AG09309 (cell line): Measurements from ENCODE around the gene ANTXR2.

Experiments used
- DNase-seq: peaks from one replicate; pipeline ENCODE4 v3.0.0-alpha.2; 2010; ENCODE audit warnings: low read depth
- H3K4me3 ChIP-seq: 2 replicates; pipeline ENCODE4 v1.5.1; 2011; ENCODE audit warnings: mild to moderate bottlenecking, low read depth, low read length, moderate library complexity; ENCODE audit not compliant: control insufficient read depth
- CTCF ChIP-seq: IDR thresholded peaks from 2 replicates; pipeline ENCODE4 v1.5.1; 2011; ENCODE audit warnings: mild to moderate bottlenecking, low read depth, low read length, inconsistent platforms; ENCODE audit not compliant: insufficient read depth, control insufficient read depth; ENCODE audit errors: missing control alignments

ANTXR2 gene

GRCh38 chr4:80009806-80010205 is 63.2 kb downstream of the ANTXR2 start:
- TF ChIP-seq CTCF: no peak
- DNase-seq: no peak
- no peak overlapping the region for H3K4me3 ChIP-seq

- no peak overlapping the region for H3K4me3 ChIP-seq
- TF ChIP-seq CTCF: no peak
- no peak for DNase-seq
Measured at GRCh38 chr4:80008971-80009370, 64.1 kb downstream of the ANTXR2 start.

- H3K4me3 ChIP-seq: no peak overlapping the region
- TF ChIP-seq CTCF: no peak
- DNase-seq: no peak
Measured at GRCh38 chr4:80008351-80008750, 64.7 kb downstream of the ANTXR2 start.

GRCh38 chr4:80007745-80008149 is 65.3 kb downstream of the ANTXR2 start:
- DNase-seq: no peak
- H3K4me3 ChIP-seq: no peak overlapping the region
- TF ChIP-seq CTCF: no peak

GRCh38 chr4:80006935-80007744 is 65.9 kb downstream of the ANTXR2 start:
- DNase-seq: no peak
- no peak overlapping the region for H3K4me3 ChIP-seq
- TF ChIP-seq CTCF: no peak

GRCh38 chr4:80005863-80006262 is 67.2 kb downstream of the ANTXR2 start:
- DNase-seq: no peak
- no peak for TF ChIP-seq CTCF
- H3K4me3 ChIP-seq: no peak overlapping the region
